Adrenal gland (tissue), 12 donors: Measurements from ENCODE around the gene ZNF664. TPM values are rescaled to one million over a fixed set of nuclear protein-coding genes. Genes with fewer than 3 reads are reported as not detected.

Source experiments
- DNase-seq, 7 donors: peaks; one replicate each; pipeline ENCODE4 v3.0.0-alpha.2; 2019 to 2020
- H3K27ac ChIP-seq, 5 donors: fragments of 200-600 bp; sonication (generic) in 4 of 5; 1 replicate in 3 of 5; 2 replicates in 2 of 5; pipeline versions ENCODE4 v1.5.1 to v1.8.0; 2016 to 2020; ENCODE audit warnings: mild to moderate bottlenecking in 1 of 5
- H3K27me3 ChIP-seq: fragments of 200-600 bp; 2 replicates; pipeline ENCODE4 v1.8.0; 2021
- H3K36me3 ChIP-seq, 2 donors: fragments of 200-600 bp; replicated peaks in 1 of 2; 1 replicate in 1 of 2; 2 replicates in 1 of 2; pipeline versions ENCODE4 v1.5.1 to v1.8.0; 2018 to 2022
- H3K4me1 ChIP-seq, 2 donors: fragments of 200-600 bp; replicated peaks in 1 of 2; 1 replicate in 1 of 2; 2 replicates in 1 of 2; pipeline versions ENCODE4 v1.5.1 to v1.8.0; 2018 to 2021
- H3K4me3 ChIP-seq, 4 donors: fragments of 200-600 bp; sonication (generic) in 3 of 4; one replicate each; pipeline ENCODE4 v1.5.1; 2016 to 2018
- H3K9me3 ChIP-seq, 3 donors: fragments of 200-600 bp; sonication (generic) in 1 of 3; replicated peaks in 1 of 3; 1 replicate in 2 of 3; 2 replicates in 1 of 3; pipeline versions ENCODE4 v1.5.1 to v1.8.0; 2016 to 2021
- CTCF ChIP-seq, 6 experiments: fragments of 450-650 bp in 4 of 6; fragments of 200-600 bp in 2 of 6; sonication (generic) in 1 of 6; IDR thresholded peaks; 1 replicate in 5 of 6; 2 replicates in 1 of 6; pipeline versions ENCODE4 v1.5.1 to v1.8.0; 2016 to 2021; ENCODE audit warnings: antibody characterized with exemption in 6 of 6, mild to moderate bottlenecking in 2 of 6, moderate library complexity in 1 of 6
- POLR2A ChIP-seq, 2 donors: fragments of 450-650 bp; IDR thresholded peaks; one replicate each; pipeline ENCODE4 v1.6.1; 2017; ENCODE audit warnings: antibody characterized with exemption in 2 of 2, mild to moderate bottlenecking in 2 of 2, moderate library complexity in 1 of 2
- WGBS, 4 donors: extraction: QIAGEN DNeasy Blood & Tissue Kit in 2 of 4; methylation state at CpG; one replicate each; pipeline versions ENCODE4 v1.1.5 to v1.1.7; 2013 to 2017; 5-methylcytosine and 5-hydroxymethylcytosine counted together
- intact Hi-C, 2 donors: fragments of 100-400 bp; cut with DNase I; formaldehyde crosslinking; loops; one replicate each; pipeline versions ENCODE4 v1.14.1 to v1.15.0; 2022 to 2023
- polyA plus RNA-seq, 3 donors: library from polyadenylated mRNA; stranded (reverse); fragments of 200-250 nt in 2 of 3; fragments of 350-450 nt in 1 of 3; fragmentation: Illumina TruSeq in 1 of 3; extraction: RNeasy Lipid Tissue Mini Kit (QIAGEN cat#74804) in 1 of 3; gene quantifications; one replicate each; pipeline ENCODE4 v1.2.3, GENCODE V29; 2013 to 2014
- total RNA-seq, 9 donors: library from RNA; depleted of rRNA in 4 of 9; stranded (reverse); fragments of >200 nt in 4 of 9; fragments of 120-200 nt in 1 of 9; fragmentation: NEBNext Ultra II Directional in 1 of 9; extraction: Animal tissue kit (Norgen Biotek cat#: 25700) in 1 of 9; gene quantifications; one replicate each; pipeline versions ENCODE4 v1.1.0 to v1.2.4, GENCODE V29; 2013 to 2023
- donor health status: healthy with polysubstance abuse.
- donor health status: Bipolar disorder and iron deficiency.
- donor health status: DM: yes; HTN: yes; CAD: no.
- donor health status: DM: no; HTN: no; CAD: no.
- donor health status: DM: no; HTN: no; CAD: no.
- donor health status: DM: yes; HTN: yes; CAD: no.

ZNF664 gene
- total and polyA plus RNA-seq, 12 donors = 19.6 to 66.9 (median 49.4) TPM

GRCh38 chr12:124033859-124034258 lies 60.8 kb downstream of the ZNF664 start:
- Histone ChIP-seq H3K36me3 (no peaks in the 10 kb centered on the region), H3K4me3 (no peak overlapping the region), H3K27ac (no peak overlapping the region), H3K27me3 (no peaks in the 10 kb centered on the region), H3K9me3 (no peaks in the 10 kb centered on the region), H3K4me1 (peaks cover 0 to 7% of the 10 kb centered on the region in 2 donors)
- intact Hi-C loops = loop anchor here (5.0 to 10.0 kb wide), 2 partner anchors 127 to 731 kb away; no protein-coding TSS in a partner anchor
- DNase-seq = no peak
- WGBS, 4 donors = 91 to 100% (median 94%) methylated on average over 2 of the region's 2 CpGs
- TF ChIP-seq POLR2A (IDR thresholded peaks at IDR 0.05) (no peak), CTCF (IDR thresholded peaks at IDR 0.05) (no peak)

- no peaks in the 10 kb centered on the region for H3K36me3 ChIP-seq
- no peak overlapping the region for H3K27ac ChIP-seq
- TF ChIP-seq POLR2A (IDR thresholded peaks at IDR 0.05) = no peak
- no peak for TF ChIP-seq CTCF (IDR thresholded peaks at IDR 0.05)
- WGBS, 4 donors = 87 to 90% (median 89%) methylated on average over 11 of the region's 11 CpGs
- no peaks in the 10 kb centered on the region for H3K27me3 ChIP-seq
- no peak overlapping the region for H3K4me3 ChIP-seq
- peaks cover 0 to 7% of the 10 kb centered on the region in 2 donors for H3K4me1 ChIP-seq
- H3K9me3 ChIP-seq = no peaks in the 10 kb centered on the region
- no peak for DNase-seq
- intact Hi-C loops = loop anchor here (5.0 to 10.0 kb wide), 2 partner anchors 127 to 731 kb away; no protein-coding TSS in a partner anchor
Observed at GRCh38 chr12:124034297-124034696, 61.3 kb downstream of the ZNF664 start.

- Histone ChIP-seq H3K27me3 (no peaks in the 10 kb centered on the region), H3K27ac (no peak overlapping the region), H3K9me3 (no peaks in the 10 kb centered on the region), H3K36me3 (no peaks in the 10 kb centered on the region), H3K4me1 (peaks cover 0 to 7% of the 10 kb centered on the region in 2 donors), H3K4me3 (no peak overlapping the region)
- intact Hi-C loops = loop anchor here (5.0 to 10.0 kb wide), 3 partner anchors 287 to 732 kb away; no protein-coding TSS in a partner anchor
- TF ChIP-seq CTCF (IDR thresholded peaks at IDR 0.05) (no peak), POLR2A (IDR thresholded peaks at IDR 0.05) (no peak)
- no peak for DNase-seq
- WGBS, 4 donors = 74 to 82% (median 76%) methylated on average over 2 of the region's 2 CpGs
Observed at GRCh38 chr12:124035163-124035562, 62.1 kb downstream of the ZNF664 start.

- Histone ChIP-seq H3K36me3 (no peaks in the 10 kb centered on the region), H3K4me1 (no peaks in the 10 kb centered on the region), H3K4me3 (no peak overlapping the region), H3K27me3 (no peaks in the 10 kb centered on the region), H3K9me3 (no peaks in the 10 kb centered on the region), H3K27ac (no peak overlapping the region)
- intact Hi-C loops = loop anchor here (5.0 to 10.0 kb wide), 3 partner anchors 286 to 731 kb away; no protein-coding TSS in a partner anchor
- no peak for DNase-seq
- WGBS, 4 donors = 50 to 60% (median 56%) methylated on average over 7 of the region's 7 CpGs
- TF ChIP-seq CTCF (IDR thresholded peaks at IDR 0.05) (no peak), POLR2A (IDR thresholded peaks at IDR 0.05) (no peak)
Observed at GRCh38 chr12:124036171-124036598, 63.2 kb downstream of the ZNF664 start.
